Measurements from ENCODE around the gene GOLGA1.

Gene GOLGA1

GRCh38 chr9:124882231-124882630 is 58.7 kb downstream of the GOLGA1 start:
- DNase-seq (ENCODE audit: low spot score) = no peak

GRCh38 chr9:124881138-124881743 is 59.6 kb downstream of the GOLGA1 start:
- DNase-seq (ENCODE audit: low spot score) = no peak

GRCh38 chr9:124880501-124880900 is 60.4 kb downstream of the GOLGA1 start:
- DNase-seq (ENCODE audit: low spot score) = no peak

- no peak for DNase-seq (ENCODE audit: low spot score)
Measured at GRCh38 chr9:124879226-124879625, 61.7 kb downstream of the GOLGA1 start.

- no peak for DNase-seq (ENCODE audit: low spot score)
Measured at GRCh38 chr9:124878518-124878917, 62.4 kb downstream of the GOLGA1 start.

- no peak for DNase-seq (ENCODE audit: low spot score)
Measured at GRCh38 chr9:124878021-124878420, 62.9 kb downstream of the GOLGA1 start.

- no peak for DNase-seq (ENCODE audit: low spot score)
Measured at GRCh38 chr9:124877021-124877782, 63.7 kb downstream of the GOLGA1 start.

GRCh38 chr9:124875501-124875900 is 65.4 kb downstream of the GOLGA1 start:
- no peak for DNase-seq (ENCODE audit: low spot score)

- DNase-seq (ENCODE audit: low spot score) = no peak
Measured at GRCh38 chr9:124873664-124874063, 67.2 kb downstream of the GOLGA1 start.

- no peak for DNase-seq (ENCODE audit: low spot score)
Measured at GRCh38 chr9:124871156-124871561, 69.7 kb downstream of the GOLGA1 start.

GRCh38 chr9:124870723-124871122 is 70.2 kb downstream of the GOLGA1 start:
- no peak for DNase-seq (ENCODE audit: low spot score)

- DNase-seq (ENCODE audit: low spot score) = no peak
Measured at GRCh38 chr9:124869986-124870560, 70.8 kb downstream of the GOLGA1 start.

- no peak for DNase-seq (ENCODE audit: low spot score)
Measured at GRCh38 chr9:124869466-124869985, 71.4 kb downstream of the GOLGA1 start.

- DNase-seq (ENCODE audit: low spot score) = peak; percentile 94
Measured at GRCh38 chr9:124868511-124869465, 72.1 kb downstream of the GOLGA1 start.

GRCh38 chr9:124863371-124863871 is 77.5 kb downstream of the GOLGA1 start:
- DNase-seq (ENCODE audit: low spot score) = no peak

GRCh38 chr9:124861342-124862229 is 79.3 kb downstream of the GOLGA1 start, which contains the start of the genes ARPC5L and RPL35:
TSS of gene ARPC5L (plus strand) at chr9:124862130. CDS start at chr9:124869291, 7,161 bp downstream.
TSS of gene RPL35 (minus strand) at chr9:124861957. CDS start at chr9:124861912, 45 bp downstream.
- DNase-seq (ENCODE audit: low spot score) = peak; percentile 98

- no peak for DNase-seq (ENCODE audit: low spot score)
Measured at GRCh38 chr9:124860582-124861341, 80.1 kb downstream of the GOLGA1 start.

GRCh38 chr9:124859803-124860581 is 80.9 kb downstream of the GOLGA1 start:
- DNase-seq (ENCODE audit: low spot score) = no peak
